Stimulated activated CD8-positive, alpha-beta memory T cell treated with anti-CD3 and anti-CD28 coated beads, Interleukin-12 subunit alpha, Interleukin-12 subunit beta, amount 100 ng/mL, for 24 hours (primary cell): ENCODE data around the gene TBC1D14.

Source experiments
- DNase-seq: peaks from one replicate; pipeline ENCODE4 v3.0.0-alpha.2; 2020; ENCODE audit errors: extremely low read depth

TBC1D14 gene, protein sequence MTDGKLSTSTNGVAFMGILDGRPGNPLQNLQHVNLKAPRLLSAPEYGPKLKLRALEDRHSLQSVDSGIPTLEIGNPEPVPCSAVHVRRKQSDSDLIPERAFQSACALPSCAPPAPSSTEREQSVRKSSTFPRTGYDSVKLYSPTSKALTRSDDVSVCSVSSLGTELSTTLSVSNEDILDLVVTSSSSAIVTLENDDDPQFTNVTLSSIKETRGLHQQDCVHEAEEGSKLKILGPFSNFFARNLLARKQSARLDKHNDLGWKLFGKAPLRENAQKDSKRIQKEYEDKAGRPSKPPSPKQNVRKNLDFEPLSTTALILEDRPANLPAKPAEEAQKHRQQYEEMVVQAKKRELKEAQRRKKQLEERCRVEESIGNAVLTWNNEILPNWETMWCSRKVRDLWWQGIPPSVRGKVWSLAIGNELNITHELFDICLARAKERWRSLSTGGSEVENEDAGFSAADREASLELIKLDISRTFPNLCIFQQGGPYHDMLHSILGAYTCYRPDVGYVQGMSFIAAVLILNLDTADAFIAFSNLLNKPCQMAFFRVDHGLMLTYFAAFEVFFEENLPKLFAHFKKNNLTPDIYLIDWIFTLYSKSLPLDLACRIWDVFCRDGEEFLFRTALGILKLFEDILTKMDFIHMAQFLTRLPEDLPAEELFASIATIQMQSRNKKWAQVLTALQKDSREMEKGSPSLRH

GRCh38 chr4:6909113-6909969, at the start of gene TBC1D14:
TBC1D14 (plus strand) TSS chr4:6909826; CDS start chr4:6923390, 13,564 bp downstream.
- peak; percentile 61 for DNase-seq

DNA sequence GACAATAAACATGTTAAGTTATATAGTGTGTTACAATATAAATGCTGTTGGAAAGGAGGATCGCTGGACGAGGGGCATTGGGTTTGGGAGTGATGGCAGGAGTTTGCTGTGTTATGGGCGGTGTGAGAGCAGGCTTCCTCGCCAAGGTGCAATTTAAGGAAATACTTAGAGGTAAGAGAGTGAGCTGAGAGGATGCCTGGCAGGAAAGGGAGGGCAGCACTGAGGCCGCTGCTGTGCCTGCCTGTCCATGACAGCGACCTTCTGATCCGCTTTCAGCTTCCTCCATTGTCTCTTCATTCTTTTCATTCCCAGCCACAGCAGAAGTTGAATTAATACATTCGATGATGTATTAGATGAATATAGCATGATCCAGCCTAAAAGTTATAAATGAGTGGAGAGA, 41.2 kb upstream of the TBC1D14 start:
- no peak for DNase-seq

DNA sequence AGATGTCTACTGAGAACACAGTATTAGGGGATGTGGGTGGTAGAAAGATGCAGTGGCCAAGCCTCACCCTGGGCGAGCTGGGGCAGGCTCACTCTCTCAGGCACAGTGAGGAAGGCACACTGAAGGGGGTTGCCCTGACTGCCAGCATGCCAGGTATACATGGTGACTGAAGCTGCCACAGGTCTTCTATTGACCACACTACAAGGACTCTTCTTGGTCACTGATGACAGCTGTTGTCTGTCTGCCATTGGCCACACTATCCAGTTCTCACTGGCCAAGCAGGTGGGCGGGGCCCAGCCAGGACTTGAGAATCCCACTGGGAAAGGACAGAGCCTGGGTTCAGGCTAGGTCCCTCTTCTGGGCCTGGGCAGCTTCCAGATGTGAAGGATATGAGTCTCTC, 39.7 kb upstream of the TBC1D14 start:
- DNase-seq, result no peak

DNA sequence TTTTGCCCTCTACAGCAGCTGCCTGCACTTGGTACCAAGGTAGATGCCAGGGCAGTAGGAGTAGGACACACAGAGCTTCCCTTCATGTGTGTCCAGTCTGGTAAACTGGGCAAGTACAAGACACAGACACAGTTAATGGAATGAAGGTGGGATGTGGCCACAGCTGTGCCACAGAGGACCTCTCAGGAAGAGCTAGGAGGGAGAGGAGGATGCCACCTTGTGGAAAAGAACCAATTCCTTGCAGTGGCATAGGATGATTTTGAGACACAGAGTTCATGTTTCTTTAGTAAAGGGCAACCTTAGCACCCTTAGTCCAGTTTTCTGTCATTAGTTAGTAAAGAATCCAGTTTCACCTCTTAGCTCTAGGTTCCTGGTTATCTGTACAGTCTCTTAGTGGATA, 36.3 kb upstream of the TBC1D14 start:
- DNase-seq, result no peak

DNA sequence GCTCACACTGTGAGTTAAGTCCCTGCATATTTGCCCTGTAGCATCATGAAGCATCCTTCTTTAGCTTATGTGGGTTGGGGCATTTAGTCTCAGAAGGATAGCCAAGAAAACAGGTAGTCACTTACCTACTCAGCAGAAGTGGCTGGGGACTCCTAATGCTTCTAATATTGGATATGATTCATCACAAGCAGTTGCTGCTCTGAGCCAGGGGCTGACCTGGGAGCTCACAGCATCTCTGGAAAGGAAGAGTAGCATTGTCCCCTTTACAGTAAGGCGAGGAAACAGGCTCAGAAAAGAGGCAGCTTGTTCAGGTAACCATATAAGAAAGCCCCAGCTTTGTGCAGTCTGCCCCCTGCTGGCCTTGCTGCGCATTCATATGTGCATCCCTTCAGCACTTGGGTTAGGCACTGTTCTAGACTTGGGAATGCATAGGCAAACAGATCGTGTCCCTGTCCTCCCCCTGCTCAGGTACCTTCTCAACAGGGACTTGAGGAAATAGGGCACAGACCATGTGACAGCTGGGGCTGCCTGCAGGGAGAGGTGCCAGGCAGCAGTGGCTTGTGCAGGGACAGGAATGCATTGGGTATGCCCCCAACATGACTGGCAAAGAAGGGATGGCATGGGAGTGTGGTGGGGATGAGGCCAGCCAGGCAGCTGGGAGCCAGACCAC, 35.7 kb upstream of the TBC1D14 start:
- DNase-seq, result peak; percentile 58

GRCh38 chr4:6874981-6875380, 34.6 kb upstream of the TBC1D14 start:
- no peak for DNase-seq

DNA sequence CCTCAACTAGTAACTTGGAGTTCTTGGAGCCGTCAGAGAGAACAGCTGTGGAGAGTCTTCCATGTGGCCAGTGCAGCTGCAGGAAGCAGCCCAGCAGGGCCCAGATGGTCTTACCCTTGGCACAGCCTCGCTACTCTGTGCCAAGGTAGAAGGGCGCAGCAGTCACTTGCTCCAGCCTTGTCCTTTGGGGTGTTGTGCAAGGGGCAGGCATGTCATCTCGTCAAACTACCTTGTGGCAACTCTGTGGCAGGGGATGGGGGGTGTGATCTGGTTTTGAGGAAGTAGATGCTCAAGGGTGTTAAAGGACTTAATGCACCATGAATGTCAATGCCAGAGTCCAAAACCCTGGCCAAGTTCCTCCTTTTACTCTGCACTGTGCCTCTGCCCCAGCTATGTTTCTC, 34.2 kb upstream of the TBC1D14 start:
- DNase-seq, result no peak

DNA sequence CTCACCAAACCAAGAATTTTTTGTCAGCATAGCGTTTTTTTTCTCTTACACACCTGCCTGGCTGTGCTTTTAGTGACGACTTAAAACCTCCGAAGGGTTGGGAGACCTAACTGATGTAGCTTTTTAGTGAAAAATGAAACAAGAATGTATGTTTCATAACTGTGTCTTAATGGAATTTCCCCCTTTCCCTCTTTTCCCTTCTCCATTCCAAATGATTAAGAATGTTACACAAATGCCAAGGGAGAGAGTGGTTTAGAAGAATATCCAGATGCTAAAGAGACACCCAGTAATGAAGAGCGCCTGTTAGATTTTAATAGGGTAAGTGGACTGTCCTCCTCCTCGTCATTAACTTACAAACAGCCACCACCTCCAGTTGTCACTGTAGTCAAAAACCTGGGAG, 33.2 kb upstream of the TBC1D14 start:
- no peak for DNase-seq

DNA sequence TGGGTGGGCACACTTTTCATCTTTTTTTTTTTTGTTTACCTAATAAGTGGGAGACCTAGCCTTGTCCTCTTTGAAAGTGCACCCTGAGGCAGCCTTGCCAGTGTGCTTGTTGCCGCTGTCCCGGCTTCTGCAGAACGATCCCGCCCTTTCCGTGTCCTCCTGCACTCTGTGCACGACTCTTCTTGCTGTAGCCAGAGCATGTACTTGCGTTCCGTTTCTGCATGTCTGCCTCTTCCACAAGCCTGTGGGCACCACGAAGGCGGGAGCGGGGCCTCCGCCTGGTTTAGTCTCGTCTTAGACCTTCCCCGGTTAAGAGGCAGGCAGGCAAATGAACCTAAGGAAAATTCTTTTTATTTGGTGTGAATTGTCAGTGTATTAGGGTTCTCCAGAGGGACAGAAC, 32.6 kb upstream of the TBC1D14 start:
- DNase-seq, result no peak

DNA sequence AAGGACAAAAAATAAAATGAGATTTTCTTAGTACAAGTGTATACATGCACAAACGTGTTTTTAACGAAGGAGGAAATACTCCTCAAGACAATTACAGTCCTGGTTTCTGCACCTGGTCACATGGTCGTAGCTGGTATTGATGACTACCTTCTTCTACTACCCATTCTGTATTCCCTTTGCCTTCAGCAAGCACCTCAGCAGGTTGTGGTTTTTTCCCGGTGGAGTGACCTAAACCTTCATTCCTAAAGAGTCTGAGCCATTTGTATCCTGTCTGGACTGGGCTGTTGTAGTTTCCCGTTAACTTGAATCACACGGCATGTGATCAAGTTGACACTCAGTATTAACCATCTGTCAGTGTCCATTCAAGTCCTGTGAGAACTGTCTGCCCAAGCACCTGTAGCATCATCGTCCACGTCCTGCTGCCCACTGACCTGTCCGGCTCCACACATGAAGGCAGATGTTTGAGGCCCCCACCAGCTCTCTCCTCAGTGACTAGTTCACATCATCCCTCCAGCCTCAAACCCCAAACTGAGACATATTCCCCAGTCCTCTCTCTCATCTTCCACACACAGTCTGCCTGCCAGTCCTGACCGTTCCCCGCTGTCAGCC, 31.1 kb upstream of the TBC1D14 start:
- DNase-seq, result no peak

- DNase-seq, result no peak
Observed at GRCh38 chr4:6880691-6881090, 28.9 kb upstream of the TBC1D14 start.

DNA sequence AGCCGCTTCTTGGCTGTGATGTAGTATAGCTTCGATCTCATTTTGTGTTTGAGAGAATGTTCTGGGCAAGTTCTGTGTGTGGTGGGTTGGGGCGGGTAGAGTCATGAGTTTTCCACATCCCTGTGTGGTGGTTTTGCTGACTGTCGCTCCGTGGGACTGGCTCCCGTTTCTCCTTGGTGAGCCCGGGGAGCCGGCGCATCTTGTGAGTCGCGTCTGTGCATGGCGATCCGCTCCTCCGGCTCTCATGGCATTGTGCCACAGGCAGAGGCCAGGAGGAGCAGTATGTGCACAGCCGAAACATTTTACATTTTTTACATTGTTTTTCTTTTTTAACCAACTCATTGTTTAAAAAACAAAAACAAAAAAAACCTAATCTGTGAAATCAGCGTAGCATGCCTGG, 27.7 kb upstream of the TBC1D14 start:
- no peak for DNase-seq

DNA sequence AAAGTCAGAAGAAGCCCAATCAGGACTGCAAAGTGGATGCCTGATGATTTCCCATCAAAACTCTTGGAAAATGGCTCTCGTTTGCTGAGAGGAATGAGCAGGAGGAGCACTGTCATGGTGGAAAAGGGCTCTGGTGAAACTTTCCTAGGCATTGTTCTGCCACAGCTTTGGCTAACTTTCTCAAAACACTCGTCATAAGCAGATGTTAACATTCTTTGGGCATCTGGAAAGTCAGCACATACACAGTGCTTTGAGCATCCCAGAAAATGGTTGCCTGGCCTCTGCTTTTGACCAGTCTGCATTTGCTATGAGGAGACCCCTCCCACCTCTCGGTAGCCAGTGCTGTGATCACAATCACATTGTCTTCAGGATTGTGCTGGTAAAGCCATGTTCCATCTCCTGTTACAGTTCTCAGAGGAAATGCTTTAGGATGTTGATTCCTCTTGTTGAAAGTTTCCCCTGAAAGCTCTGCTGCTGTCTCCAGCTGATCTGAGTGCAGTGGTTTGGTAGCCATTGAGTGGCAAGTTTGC, 25.2 kb upstream of the TBC1D14 start:
- DNase-seq, result no peak

GRCh38 chr4:6885953-6886557, 23.6 kb upstream of the TBC1D14 start:
- DNase-seq, result no peak

- DNase-seq, result no peak
Observed at GRCh38 chr4:6886886-6887285, 22.7 kb upstream of the TBC1D14 start.

DNA sequence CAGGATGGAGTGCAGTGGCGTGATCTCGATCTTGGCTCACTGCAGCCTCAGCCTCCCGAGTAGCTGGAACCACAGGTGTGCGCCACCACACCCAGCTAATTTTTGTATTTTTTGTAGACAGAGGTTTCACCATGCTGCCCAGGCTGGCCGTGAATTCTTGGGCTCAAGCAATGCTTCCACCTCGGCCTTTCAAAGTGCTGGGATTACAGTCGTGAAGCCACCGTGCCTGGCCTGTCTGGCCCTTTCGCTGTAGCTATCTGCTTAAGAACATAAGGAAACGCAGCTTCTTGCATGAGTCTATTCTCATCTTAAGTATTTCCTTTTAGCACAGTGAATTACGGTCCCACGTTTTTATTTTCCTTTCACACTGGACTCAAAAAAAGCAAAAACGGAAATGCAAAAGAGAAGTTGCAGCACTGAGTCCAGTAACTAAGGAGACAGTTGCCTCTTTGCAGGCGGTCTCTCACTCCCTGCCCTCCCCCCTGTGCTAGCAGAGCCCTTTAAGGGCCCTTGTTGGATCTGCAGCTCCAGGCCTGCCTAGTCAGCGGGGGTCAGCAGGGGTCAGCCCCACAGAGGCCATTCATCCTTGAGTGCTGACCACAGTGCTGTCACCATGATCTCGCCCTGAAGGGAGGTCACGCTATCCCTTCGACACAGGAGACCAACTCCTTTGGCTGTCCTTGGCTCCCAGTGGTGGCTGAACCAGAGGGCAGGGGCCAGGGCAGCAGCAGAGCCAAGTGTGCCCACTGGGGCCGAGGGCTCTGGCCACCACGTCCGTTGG, 21.8 kb upstream of the TBC1D14 start:
- no peak for DNase-seq

- no peak for DNase-seq
Observed at GRCh38 chr4:6888506-6889071, 21.0 kb upstream of the TBC1D14 start.

DNA sequence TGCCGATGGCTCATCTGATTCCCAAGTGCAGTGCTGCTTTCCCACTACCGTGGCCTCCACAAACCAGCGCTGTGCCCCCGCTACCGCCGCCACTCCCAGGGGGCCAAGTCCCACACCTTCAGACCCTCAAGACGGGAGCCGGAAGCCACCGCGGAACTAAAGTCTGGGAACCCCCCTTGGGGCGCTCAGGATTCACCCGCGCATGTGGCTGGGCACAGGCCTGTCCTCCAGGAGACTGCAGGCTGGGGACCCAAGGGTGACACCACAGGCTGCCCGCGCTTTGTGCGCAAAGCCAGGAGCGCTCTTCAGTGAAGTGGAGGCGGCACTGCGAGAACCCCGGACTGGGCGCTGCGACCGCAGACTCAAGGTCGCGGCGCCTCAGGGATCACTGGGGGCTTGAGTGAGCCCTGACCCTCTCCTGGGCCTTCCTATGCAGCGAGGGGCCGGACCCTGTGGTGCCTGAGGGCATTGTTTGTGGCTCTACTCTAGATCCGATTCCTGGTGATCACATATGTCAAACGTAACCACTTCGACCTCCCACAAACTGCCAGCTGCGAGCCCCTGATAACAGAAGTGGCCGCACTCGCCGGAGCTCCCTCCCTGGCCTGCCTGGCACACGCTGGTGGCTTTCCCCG, 20.4 kb upstream of the TBC1D14 start:
- no peak for DNase-seq

DNA sequence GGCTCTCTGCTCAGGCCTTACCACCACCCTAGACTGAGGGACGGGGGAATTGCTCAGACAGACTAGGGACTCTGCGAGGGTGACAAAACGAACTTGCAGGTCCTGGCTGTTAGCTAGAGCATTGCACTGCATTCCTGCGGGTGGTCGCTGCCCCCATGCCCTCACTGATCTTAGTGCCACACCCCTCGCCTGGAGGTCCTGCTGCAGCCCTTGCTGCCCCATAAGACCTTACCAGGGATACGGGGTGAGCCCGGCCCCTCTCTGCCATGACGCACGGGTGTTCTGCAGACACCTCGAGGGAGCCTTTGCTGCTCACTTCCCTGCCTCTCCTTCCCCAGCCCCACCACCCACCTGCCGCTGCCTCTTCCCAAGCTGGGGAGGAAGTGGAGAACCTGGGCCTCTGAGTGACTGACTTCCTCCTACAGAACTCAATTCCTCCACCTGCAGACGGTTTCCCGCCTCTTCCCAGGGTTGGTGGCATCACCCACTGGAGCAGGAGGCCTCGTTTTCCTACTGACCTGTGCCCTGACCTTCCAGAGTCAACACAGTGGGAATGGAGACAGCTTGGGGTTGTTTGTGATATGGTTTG, 19.8 kb upstream of the TBC1D14 start:
- DNase-seq, result no peak
